WTC11 (cell line): ENCODE data around the gene COPZ2. TPM values are rescaled to one million over a fixed set of nuclear protein-coding genes. Genes with fewer than 3 reads are reported as not detected.

Experiments
- ATAC-seq: fragments of 200-7000 bp; cut with Tn5 transposase; 2 replicates; pipeline ENCODE4 v1.10.0; 2021; ENCODE audit warnings: mild to moderate bottlenecking, moderate library complexity
- CTCF ChIA-PET: fragments of 300-600 bp; sonication (Branson Sonifier 250); formaldehyde crosslinking; loops from one replicate; lab custom pipeline; 2021; ENCODE audit warnings: antibody characterized with exemption; lab: Charles Lee
- POLR2A ChIA-PET: fragments of 350-600 bp; sonication (Branson Sonifier 250); formaldehyde crosslinking; loops from one replicate; lab custom pipeline; 2021; ENCODE audit warnings: antibody characterized with exemption; lab: Charles Lee
- DNase-seq: peaks from one replicate; pipeline ENCODE4 v3.0.0; 2021; ENCODE audit warnings: low spot score
- H3K27ac Mint-ChIP-seq: 2 replicates; pipeline ENCODE4 v1.8.0; 2021; ENCODE audit warnings: mixed read lengths
- H3K27me3 Mint-ChIP-seq: 2 replicates; pipeline ENCODE4 v1.8.0; 2021; ENCODE audit warnings: low read depth, mild to moderate bottlenecking, moderate library complexity, mixed read lengths
- H3K36me3 Mint-ChIP-seq: 2 replicates; pipeline ENCODE4 v1.8.0; 2021; ENCODE audit warnings: mixed read lengths
- H3K4me1 Mint-ChIP-seq: 2 replicates; pipeline ENCODE4 v1.8.0; 2022; ENCODE audit warnings: mixed read lengths
- H3K4me3 Mint-ChIP-seq: 2 replicates; pipeline ENCODE4 v1.8.0; 2021; ENCODE audit warnings: mild to moderate bottlenecking, moderate library complexity, mixed read lengths
- H3K9me3 Mint-ChIP-seq: 2 replicates; pipeline ENCODE4 v1.8.0; 2021; ENCODE audit warnings: mixed read lengths
- ATF1 ChIP-seq: sonication (generic); formaldehyde crosslinking; IDR thresholded peaks from 2 replicates; pipeline ENCODE4 v1.8.1; 2023; ENCODE audit warnings: mild to moderate bottlenecking, moderate library complexity, missing genetic modification reagents
- CBFB ChIP-seq: sonication (generic); formaldehyde crosslinking; IDR thresholded peaks from 2 replicates; pipeline ENCODE4 v1.8.1; 2022; ENCODE audit warnings: mild to moderate bottlenecking, low read depth, missing genetic modification reagents
- GABPB1 ChIP-seq: sonication (generic); formaldehyde crosslinking; IDR thresholded peaks from 2 replicates; pipeline ENCODE4 v1.8.1; 2023; ENCODE audit warnings: mild to moderate bottlenecking, missing genetic modification reagents
- KAT7 ChIP-seq: sonication (generic); formaldehyde crosslinking; IDR thresholded peaks from 2 replicates; pipeline ENCODE4 v1.8.1; 2023; ENCODE audit warnings: missing genetic modification reagents, mild to moderate bottlenecking, borderline replicate concordance
- MYBL2 ChIP-seq: sonication (generic); formaldehyde crosslinking; IDR thresholded peaks from 2 replicates; pipeline ENCODE4 v1.8.1; 2023; ENCODE audit warnings: mild to moderate bottlenecking, moderate library complexity, missing genetic modification reagents
- SMAD3 ChIP-seq: sonication (generic); formaldehyde crosslinking; IDR thresholded peaks from 2 replicates; pipeline ENCODE4 v1.8.0; 2022; ENCODE audit warnings: missing genetic modification reagents, mild to moderate bottlenecking, borderline replicate concordance
- ZNF263 ChIP-seq: sonication (generic); formaldehyde crosslinking; IDR thresholded peaks from 2 replicates; pipeline ENCODE4 v1.8.1; 2022; ENCODE audit warnings: low read depth, mild to moderate bottlenecking, moderate library complexity, missing genetic modification reagents
- total RNA-seq: library from RNA; stranded (reverse); gene quantifications from 3 replicates; pipeline ENCODE4 v1.2.3, GENCODE V29; 2021
- TF ChIP-seq, protein P1 (sequence below): fragments of 250-450 bp; sonication (Bioruptor Pico); IDR thresholded peaks from 2 replicates; pipeline ENCODE4 v1.9.0; 2021; ENCODE audit warnings: moderate library complexity, mild to moderate bottlenecking, inconsistent platforms, borderline replicate concordance
- TF ChIP-seq, protein P2 (sequence below): fragments of 250-450 bp; sonication (Bioruptor Pico); IDR thresholded peaks from 2 replicates; pipeline ENCODE4 v1.9.0; 2021; ENCODE audit warnings: mild to moderate bottlenecking
- TF ChIP-seq, protein P3 (sequence below): fragments of 250-450 bp; sonication (Bioruptor Pico); IDR thresholded peaks from 2 replicates; pipeline ENCODE4 v1.9.0; 2021; ENCODE audit warnings: mild to moderate bottlenecking
- TF ChIP-seq, protein P4 (sequence below): sonication (generic); formaldehyde crosslinking; IDR thresholded peaks from 2 replicates; pipeline ENCODE4 v1.8.0; 2022; ENCODE audit warnings: mild to moderate bottlenecking, missing genetic modification reagents
- TF ChIP-seq, protein P5 (sequence below): sonication (generic); formaldehyde crosslinking; IDR thresholded peaks from 2 replicates; pipeline ENCODE4 v1.8.0; 2022; ENCODE audit warnings: missing genetic modification reagents
- TF ChIP-seq, protein P6 (sequence below): sonication (generic); formaldehyde crosslinking; IDR thresholded peaks from 2 replicates; pipeline ENCODE4 v1.8.1; 2023; ENCODE audit warnings: mild to moderate bottlenecking, moderate library complexity, missing genetic modification reagents
- TF ChIP-seq, protein P7 (sequence below): sonication (generic); formaldehyde crosslinking; IDR thresholded peaks from 2 replicates; pipeline ENCODE4 v1.8.0; 2022; ENCODE audit warnings: mild to moderate bottlenecking, missing genetic modification reagents

Gene COPZ2
- total RNA-seq, 1 experiment from 2014 or later, result 0.44 TPM

DNA sequence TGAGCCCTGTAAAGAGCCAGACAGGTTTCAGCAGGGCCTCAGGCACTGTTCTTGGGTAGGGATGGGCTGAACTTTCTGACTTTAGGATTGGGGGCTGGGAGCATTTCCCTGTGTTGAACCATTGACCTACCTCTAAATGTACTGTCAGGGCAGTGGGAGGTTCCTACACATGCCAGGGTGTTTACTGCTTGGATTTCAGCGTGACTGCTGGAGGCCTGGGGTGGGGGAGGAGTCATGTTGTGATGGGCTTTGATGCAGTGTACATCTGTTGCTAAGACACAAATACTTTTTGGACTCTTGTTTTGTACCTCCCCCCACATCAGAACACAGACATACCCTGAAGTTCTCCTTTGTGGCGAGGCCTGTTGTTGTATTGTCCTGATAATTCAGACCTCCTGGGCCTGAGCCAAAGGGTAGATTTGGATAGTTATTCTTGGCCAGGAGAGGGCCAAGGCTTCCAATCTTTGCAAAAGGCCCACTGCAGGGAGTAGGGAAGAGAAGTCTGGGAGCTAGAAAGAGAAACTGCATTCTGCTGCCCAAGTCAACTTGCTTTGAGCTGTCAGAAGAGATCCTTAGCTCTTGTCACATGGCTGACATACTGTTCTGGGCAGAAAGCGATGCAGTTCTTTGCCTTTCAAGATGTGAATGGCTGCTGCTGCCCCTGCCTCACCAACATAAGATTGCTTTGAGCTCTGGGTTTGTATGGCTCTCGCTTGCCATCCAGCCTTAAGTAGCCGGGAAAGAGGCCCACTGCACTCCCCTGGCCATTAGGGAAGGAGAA is 14.3 kb upstream of the COPZ2 start (continued):
- TF ChIP-seq, protein P1, sequence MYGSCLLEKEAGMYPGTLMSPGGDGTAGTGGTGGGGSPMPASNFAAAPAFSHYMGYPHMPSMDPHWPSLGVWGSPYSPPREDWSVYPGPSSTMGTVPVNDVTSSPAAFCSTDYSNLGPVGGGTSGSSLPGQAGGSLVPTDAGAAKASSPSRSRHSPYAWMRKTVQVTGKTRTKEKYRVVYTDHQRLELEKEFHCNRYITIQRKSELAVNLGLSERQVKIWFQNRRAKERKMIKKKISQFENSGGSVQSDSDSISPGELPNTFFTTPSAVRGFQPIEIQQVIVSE, result no peak
- TF ChIP-seq ATF1 (CRISPR knock-in tag), result no peak
- TF ChIP-seq, protein P2, sequence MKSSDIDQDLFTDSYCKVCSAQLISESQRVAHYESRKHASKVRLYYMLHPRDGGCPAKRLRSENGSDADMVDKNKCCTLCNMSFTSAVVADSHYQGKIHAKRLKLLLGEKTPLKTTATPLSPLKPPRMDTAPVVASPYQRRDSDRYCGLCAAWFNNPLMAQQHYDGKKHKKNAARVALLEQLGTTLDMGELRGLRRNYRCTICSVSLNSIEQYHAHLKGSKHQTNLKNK (CRISPR knock-in tag), result no peak
- no peak for TF ChIP-seq KAT7 (CRISPR knock-in tag)
- no peak for TF ChIP-seq MYBL2
- TF ChIP-seq CBFB (CRISPR knock-in tag), result no peak

DNA sequence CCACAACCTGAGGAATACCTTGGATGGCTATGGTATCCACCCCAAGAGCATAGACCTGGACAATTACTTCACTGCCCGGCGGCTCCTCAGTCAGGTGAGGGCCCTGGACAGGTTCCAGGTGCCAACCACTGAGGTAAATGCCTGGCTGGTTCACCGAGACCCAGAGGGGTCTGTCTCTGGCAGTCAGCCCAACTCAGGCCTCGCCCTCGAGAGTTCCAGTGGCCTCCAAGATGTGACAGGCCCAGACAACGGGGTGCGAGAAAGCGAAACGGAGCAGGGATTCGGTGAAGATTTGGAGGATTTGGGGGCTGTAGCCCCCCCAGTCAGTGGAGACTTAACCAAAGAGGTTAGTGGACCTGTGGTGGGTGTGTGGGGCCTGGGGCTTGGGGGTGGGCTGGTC is 13.7 kb upstream of the COPZ2 start:
- Mint-ChIP-seq H3K36me3 (peaks cover 26% of the 10 kb centered on the region), H3K27me3 (no peaks in the 10 kb centered on the region), H3K9me3 (no peaks in the 10 kb centered on the region), H3K4me3 (peak overlapping the region; percentile 36), H3K4me1 (peaks cover 73% of the 10 kb centered on the region), H3K27ac (peak overlapping the region; percentile 98)
- POLR2A ChIA-PET, result no interaction called here
- CTCF ChIA-PET, result interaction anchor here (1.8 to 10.4 kb wide), 2 partner anchors 17 to 25 kb away, joined by 5 to 108 read pairs; no protein-coding TSS in a partner anchor
- no peak for DNase-seq
- no peak for TF ChIP-seq ZNF263 (CRISPR knock-in tag)
- TF ChIP-seq, protein P3, sequence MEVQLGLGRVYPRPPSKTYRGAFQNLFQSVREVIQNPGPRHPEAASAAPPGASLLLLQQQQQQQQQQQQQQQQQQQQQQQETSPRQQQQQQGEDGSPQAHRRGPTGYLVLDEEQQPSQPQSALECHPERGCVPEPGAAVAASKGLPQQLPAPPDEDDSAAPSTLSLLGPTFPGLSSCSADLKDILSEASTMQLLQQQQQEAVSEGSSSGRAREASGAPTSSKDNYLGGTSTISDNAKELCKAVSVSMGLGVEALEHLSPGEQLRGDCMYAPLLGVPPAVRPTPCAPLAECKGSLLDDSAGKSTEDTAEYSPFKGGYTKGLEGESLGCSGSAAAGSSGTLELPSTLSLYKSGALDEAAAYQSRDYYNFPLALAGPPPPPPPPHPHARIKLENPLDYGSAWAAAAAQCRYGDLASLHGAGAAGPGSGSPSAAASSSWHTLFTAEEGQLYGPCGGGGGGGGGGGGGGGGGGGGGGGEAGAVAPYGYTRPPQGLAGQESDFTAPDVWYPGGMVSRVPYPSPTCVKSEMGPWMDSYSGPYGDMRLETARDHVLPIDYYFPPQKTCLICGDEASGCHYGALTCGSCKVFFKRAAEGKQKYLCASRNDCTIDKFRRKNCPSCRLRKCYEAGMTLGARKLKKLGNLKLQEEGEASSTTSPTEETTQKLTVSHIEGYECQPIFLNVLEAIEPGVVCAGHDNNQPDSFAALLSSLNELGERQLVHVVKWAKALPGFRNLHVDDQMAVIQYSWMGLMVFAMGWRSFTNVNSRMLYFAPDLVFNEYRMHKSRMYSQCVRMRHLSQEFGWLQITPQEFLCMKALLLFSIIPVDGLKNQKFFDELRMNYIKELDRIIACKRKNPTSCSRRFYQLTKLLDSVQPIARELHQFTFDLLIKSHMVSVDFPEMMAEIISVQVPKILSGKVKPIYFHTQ (CRISPR knock-in tag), result no peak
- TF ChIP-seq, all 79 proteins: peak for 0
- ATAC-seq, result no peak

DNA sequence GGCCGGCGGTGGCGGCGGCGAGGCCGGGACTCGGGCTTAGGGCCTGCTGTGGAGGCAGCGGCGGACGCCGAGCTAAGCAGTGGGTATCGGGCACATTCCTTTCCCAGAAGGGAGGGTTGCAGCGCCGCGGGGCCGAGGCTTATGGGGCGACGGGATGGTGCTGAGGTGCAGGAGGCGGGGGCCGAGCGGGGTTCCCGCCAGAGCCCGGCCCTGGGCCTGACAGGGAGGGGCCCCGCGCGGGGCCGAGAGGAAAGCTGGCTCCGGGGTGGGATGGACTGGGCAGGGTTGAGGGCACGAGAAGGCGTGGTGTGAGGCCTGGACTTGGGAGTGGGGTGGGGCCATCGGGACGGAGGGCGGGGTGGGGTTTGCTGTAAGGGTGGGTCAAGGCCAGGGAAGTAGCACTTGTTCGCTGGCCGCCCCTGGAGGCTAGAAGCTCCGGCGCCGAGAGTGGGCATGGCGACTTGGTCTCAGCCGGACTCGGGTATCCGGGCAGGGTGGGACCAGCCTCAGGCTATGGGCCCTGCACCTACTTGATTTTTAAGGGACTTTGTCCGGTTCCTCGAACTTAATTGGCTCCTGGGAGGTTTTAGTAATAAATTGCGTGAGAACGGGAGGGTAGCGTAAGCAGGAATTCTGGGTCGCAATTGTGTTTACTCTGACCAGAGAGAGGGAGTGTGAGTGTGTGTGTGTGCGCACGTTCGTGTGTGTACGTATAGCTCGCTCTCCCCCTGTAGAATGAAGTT is 11.0 kb upstream of the COPZ2 start:
- ATAC-seq (peak; percentile 62), DNase-seq (peak; percentile 86)
- CTCF ChIA-PET, result interaction anchor here (0.6 to 10.4 kb wide), 16 partner anchors 8 to 982 kb away, joined by 3 to 108 read pairs (median 4); partner anchors contain the start of gene CDK5RAP3
- Mint-ChIP-seq H3K27ac (peak overlapping the region; percentile 98), H3K4me1 (peaks cover 62% of the 10 kb centered on the region), H3K4me3 (peak overlapping the region; percentile 93), H3K9me3 (no peaks in the 10 kb centered on the region), H3K27me3 (no peaks in the 10 kb centered on the region), H3K36me3 (peaks cover 22% of the 10 kb centered on the region)
- POLR2A ChIA-PET, result interaction anchor here (0.5 to 3.5 kb wide), 18 partner anchors 11 to 677 kb away, joined by 3 to 32 read pairs (median 4); partner anchors contain the start of genes COPZ2, SNX11 and SP2
- TF ChIP-seq, protein P4, sequence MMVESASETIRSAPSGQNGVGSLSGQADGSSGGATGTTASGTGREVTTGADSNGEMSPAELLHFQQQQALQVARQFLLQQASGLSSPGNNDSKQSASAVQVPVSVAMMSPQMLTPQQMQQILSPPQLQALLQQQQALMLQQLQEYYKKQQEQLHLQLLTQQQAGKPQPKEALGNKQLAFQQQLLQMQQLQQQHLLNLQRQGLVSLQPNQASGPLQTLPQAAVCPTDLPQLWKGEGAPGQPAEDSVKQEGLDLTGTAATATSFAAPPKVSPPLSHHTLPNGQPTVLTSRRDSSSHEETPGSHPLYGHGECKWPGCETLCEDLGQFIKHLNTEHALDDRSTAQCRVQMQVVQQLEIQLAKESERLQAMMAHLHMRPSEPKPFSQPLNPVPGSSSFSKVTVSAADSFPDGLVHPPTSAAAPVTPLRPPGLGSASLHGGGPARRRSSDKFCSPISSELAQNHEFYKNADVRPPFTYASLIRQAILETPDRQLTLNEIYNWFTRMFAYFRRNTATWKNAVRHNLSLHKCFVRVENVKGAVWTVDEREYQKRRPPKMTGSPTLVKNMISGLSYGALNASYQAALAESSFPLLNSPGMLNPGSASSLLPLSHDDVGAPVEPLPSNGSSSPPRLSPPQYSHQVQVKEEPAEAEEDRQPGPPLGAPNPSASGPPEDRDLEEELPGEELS (CRISPR knock-in tag), result 0 out of 2 replicates have a peak, but pooled peaks have one; percentile 11
- TF ChIP-seq GABPB1 (CRISPR knock-in tag) (peak; percentile 23; the same call in 1 of the 2 replicates), SMAD3 (CRISPR knock-in tag) (0 out of 2 replicates have a peak, but pooled peaks have one; percentile 42)
- TF ChIP-seq, protein P5, sequence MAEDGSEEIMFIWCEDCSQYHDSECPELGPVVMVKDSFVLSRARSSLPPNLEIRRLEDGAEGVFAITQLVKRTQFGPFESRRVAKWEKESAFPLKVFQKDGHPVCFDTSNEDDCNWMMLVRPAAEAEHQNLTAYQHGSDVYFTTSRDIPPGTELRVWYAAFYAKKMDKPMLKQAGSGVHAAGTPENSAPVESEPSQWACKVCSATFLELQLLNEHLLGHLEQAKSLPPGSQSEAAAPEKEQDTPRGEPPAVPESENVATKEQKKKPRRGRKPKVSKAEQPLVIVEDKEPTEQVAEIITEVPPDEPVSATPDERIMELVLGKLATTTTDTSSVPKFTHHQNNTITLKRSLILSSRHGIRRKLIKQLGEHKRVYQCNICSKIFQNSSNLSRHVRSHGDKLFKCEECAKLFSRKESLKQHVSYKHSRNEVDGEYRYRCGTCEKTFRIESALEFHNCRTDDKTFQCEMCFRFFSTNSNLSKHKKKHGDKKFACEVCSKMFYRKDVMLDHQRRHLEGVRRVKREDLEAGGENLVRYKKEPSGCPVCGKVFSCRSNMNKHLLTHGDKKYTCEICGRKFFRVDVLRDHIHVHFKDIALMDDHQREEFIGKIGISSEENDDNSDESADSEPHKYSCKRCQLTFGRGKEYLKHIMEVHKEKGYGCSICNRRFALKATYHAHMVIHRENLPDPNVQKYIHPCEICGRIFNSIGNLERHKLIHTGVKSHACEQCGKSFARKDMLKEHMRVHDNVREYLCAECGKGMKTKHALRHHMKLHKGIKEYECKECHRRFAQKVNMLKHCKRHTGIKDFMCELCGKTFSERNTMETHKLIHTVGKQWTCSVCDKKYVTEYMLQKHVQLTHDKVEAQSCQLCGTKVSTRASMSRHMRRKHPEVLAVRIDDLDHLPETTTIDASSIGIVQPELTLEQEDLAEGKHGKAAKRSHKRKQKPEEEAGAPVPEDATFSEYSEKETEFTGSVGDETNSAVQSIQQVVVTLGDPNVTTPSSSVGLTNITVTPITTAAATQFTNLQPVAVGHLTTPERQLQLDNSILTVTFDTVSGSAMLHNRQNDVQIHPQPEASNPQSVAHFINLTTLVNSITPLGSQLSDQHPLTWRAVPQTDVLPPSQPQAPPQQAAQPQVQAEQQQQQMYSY (CRISPR knock-in tag), result peak; percentile 59
- TF ChIP-seq, protein P6, sequence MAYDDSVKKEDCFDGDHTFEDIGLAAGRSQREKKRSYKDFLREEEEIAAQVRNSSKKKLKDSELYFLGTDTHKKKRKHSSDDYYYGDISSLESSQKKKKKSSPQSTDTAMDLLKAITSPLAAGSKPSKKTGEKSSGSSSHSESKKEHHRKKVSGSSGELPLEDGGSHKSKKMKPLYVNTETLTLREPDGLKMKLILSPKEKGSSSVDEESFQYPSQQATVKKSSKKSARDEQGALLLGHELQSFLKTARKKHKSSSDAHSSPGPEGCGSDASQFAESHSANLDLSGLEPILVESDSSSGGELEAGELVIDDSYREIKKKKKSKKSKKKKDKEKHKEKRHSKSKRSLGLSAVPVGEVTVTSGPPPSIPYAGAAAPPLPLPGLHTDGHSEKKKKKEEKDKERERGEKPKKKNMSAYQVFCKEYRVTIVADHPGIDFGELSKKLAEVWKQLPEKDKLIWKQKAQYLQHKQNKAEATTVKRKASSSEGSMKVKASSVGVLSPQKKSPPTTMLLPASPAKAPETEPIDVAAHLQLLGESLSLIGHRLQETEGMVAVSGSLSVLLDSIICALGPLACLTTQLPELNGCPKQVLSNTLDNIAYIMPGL (CRISPR knock-in tag), result no peak
- TF ChIP-seq, protein P7, sequence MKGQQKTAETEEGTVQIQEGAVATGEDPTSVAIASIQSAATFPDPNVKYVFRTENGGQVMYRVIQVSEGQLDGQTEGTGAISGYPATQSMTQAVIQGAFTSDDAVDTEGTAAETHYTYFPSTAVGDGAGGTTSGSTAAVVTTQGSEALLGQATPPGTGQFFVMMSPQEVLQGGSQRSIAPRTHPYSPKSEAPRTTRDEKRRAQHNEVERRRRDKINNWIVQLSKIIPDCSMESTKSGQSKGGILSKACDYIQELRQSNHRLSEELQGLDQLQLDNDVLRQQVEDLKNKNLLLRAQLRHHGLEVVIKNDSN (CRISPR knock-in tag), result 0 out of 2 replicates have a peak, but pooled peaks have one; percentile 27
